NT2/D1 (cell line): ENCODE measurements around the gene TBC1D10A.

Experiments used
- DNase-seq: peaks from one replicate; pipeline ENCODE4 v3.0.0-alpha.2; 2011; ENCODE audit warnings: low read depth, low spot score
- H3K27me3 ChIP-seq: 2 replicates; pipeline ENCODE4 v1.6.0; 2011; ENCODE audit warnings: mild to moderate bottlenecking; ENCODE audit not compliant: insufficient read length, insufficient read depth
- H3K36me3 ChIP-seq: 2 replicates; pipeline ENCODE4 v1.6.1; 2011; ENCODE audit warnings: mild to moderate bottlenecking, low read length, mixed read lengths; ENCODE audit not compliant: insufficient read depth, insufficient read length
- H3K4me1 ChIP-seq: 2 replicates; pipeline ENCODE4 v1.5.1; 2011; ENCODE audit not compliant: insufficient read depth, insufficient read length
- H3K4me3 ChIP-seq: 2 replicates; pipeline ENCODE4 v1.5.1; 2011; ENCODE audit warnings: low read depth; ENCODE audit not compliant: insufficient read length
- H3K9ac ChIP-seq: 2 replicates; pipeline ENCODE4 v1.6.0; 2011; ENCODE audit warnings: low read depth; ENCODE audit not compliant: insufficient read length
- H3K9me3 ChIP-seq: 2 replicates; pipeline ENCODE4 v1.5.1; 2011; ENCODE audit warnings: mild to moderate bottlenecking, low read length; ENCODE audit not compliant: insufficient read depth
- SUZ12 ChIP-seq: IDR thresholded peaks from 2 replicates; pipeline ENCODE4 v1.6.1; 2011; ENCODE audit not compliant: insufficient read length, insufficient read depth; ENCODE audit errors: extremely low read depth
- YY1 ChIP-seq: IDR thresholded peaks from 2 replicates; pipeline ENCODE4 v1.6.1; 2011; ENCODE audit not compliant: insufficient read length, insufficient read depth
- ZNF274 ChIP-seq: IDR thresholded peaks from 2 replicates; pipeline ENCODE4 v1.6.1; 2011; ENCODE audit warnings: mild to moderate bottlenecking, low read depth, low read length

Gene TBC1D10A

DNA sequence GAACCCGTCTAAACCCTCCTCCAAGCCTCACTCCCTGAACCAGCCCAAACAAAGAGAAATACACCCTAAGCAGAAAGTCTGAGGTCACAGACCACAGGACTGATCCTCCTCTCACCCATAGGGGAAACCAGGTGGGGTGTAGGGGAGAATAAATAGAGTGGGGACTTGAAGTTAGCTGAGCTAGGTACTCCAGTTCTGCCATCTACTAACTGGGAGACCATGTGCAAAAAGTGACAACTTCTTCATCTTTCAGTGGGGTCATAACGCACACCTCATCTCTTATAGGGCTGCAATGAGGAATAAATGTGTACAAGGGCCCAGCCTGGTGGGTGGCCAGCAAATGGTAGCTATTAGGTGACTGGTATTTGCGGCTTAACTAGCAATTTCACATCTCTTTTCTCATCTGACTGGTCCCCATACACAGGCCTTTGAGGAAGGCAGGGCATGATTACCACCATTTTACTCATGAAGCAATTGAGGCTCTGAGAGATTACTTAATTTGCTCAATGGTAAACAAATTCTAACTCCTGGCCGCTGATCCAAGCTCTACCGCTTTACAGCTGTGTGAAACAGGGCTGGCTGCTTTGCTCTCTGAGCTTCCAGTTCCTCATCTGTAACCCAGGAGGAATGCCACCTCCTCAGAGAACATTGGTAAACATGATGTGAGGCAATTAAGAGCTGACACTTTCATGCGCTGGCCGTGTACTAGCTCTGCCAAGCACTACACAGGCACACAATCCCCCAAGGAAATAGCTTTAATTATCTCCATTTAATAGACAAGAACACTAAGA, 16.6 kb downstream of the TBC1D10A start:
- H3K4me1 ChIP-seq: peaks cover 14% of the 10 kb centered on the region
- H3K4me3 ChIP-seq: no peak overlapping the region
- H3K9me3 ChIP-seq: no peaks in the 10 kb centered on the region
- no peak for TF ChIP-seq SUZ12
- no peak for TF ChIP-seq ZNF274
- no peak for TF ChIP-seq YY1
- no peaks in the 10 kb centered on the region for H3K36me3 ChIP-seq
- no peaks in the 10 kb centered on the region for H3K27me3 ChIP-seq
- H3K9ac ChIP-seq: no peak overlapping the region
- no peak for DNase-seq

DNA sequence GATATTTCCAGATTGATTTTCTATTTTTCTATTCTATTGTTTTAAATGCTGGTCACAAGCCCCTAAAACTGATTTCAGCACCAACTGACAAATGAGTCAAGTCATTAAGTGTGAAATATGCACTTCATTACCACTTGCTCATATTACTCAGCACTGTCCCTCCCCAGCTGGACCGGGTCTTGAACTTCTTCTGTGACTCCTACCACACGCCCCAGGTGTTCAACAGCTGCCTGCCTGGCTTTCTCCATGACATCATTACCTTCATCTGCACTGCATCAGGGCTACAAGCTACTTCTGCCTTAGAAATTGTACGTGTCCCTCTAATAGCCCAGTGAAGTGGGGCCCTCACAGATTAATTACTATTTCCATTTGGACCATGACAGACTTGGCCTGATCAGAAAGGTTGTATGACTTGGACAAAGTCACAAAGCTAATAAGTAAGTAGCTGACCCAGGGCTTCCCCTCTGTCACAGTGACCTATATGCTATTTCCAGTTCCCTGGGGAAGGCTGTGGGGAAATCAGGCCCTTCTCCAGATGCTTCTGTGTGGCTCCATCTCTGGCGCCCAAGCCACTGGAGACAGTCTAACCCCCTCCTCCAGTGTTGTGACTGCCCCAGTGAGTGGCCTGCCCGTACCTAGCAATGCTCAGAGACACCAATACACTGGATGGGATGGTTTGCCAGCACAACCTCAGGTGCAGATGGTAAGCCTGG, 18.1 kb downstream of the TBC1D10A start:
- TF ChIP-seq ZNF274: no peak
- TF ChIP-seq SUZ12: no peak
- no peak for TF ChIP-seq YY1
- Histone ChIP-seq H3K4me3 (no peak overlapping the region), H3K4me1 (peaks cover 12% of the 10 kb centered on the region), H3K27me3 (no peaks in the 10 kb centered on the region), H3K9me3 (no peaks in the 10 kb centered on the region), H3K9ac (no peak overlapping the region), H3K36me3 (peaks cover 4% of the 10 kb centered on the region)
- DNase-seq: no peak

DNA sequence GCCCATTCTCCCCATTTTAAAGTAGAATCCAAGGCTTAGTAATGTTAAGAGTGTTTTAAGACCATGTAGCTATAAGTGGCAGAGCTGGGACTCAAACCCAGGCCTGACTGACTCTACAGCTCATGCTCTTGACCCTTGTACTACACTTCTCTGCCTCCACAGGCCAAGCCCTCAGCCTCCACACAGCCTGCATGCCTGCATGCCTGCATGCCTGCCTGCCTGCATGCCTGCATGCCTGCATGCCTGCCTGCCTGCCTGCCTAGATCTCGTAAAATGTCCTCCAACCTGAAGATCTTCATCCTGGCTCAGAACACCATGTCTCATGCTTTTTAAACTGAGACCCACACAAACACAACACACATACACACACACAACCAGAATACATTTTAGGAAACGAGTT, 18.6 kb downstream of the TBC1D10A start:
- no peaks in the 10 kb centered on the region for H3K27me3 ChIP-seq
- H3K9ac ChIP-seq: no peak overlapping the region
- peaks cover 10% of the 10 kb centered on the region for H3K36me3 ChIP-seq
- DNase-seq: no peak
- H3K4me1 ChIP-seq: peaks cover 12% of the 10 kb centered on the region
- no peak overlapping the region for H3K4me3 ChIP-seq
- TF ChIP-seq ZNF274: no peak
- TF ChIP-seq SUZ12: no peak
- no peak for TF ChIP-seq YY1
- H3K9me3 ChIP-seq: no peaks in the 10 kb centered on the region

DNA sequence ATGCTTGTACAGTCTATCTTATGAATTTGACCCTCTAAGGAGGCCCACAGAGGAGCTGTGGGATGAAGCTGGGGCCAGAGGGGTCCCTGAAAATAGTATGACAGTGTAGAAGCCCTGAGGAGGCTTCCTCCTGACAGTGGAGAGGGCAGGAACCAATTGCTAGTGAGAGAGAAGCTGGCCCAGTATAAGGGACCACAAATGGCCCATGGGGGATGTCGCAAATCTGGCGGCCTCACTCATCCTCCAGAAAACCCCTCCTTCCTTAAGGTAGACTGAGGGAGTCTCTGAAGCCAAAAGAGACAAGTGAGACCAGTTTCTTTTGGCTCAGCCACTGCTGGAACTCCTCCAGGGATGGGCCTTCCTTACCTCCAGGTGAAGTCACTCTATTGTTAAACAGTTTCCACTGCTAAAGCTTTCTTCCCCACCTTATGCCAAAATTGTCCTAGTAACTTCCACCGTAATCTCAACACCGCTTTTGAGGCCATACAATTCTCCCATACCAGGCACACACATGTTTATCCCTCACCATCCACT, 19.6 kb downstream of the TBC1D10A start:
- DNase-seq: no peak
- Histone ChIP-seq H3K36me3 (peaks cover 10% of the 10 kb centered on the region), H3K9me3 (no peaks in the 10 kb centered on the region), H3K4me3 (no peak overlapping the region), H3K27me3 (no peaks in the 10 kb centered on the region), H3K4me1 (peaks cover 17% of the 10 kb centered on the region), H3K9ac (no peak overlapping the region)
- TF ChIP-seq YY1: no peak
- no peak for TF ChIP-seq ZNF274
- no peak for TF ChIP-seq SUZ12

DNA sequence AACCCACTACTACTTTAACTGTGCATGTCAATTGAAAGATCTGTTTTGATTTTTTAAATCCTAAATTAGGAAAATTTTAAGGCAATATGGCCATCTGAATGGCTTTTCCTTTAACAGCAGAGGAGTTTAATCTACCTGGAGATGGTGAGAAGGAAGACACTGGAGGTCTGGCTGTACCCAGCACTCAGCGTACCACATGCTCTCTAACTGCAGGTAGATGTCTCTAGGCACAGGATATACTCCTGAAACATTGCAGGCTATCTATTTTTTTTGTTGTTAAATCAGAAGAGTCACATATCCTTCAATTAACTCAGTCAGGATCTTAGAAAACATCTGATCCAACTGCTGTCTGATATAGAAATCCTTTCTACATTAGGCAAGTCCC, 20.1 kb downstream of the TBC1D10A start:
- H3K4me3 ChIP-seq: no peak overlapping the region

DNA sequence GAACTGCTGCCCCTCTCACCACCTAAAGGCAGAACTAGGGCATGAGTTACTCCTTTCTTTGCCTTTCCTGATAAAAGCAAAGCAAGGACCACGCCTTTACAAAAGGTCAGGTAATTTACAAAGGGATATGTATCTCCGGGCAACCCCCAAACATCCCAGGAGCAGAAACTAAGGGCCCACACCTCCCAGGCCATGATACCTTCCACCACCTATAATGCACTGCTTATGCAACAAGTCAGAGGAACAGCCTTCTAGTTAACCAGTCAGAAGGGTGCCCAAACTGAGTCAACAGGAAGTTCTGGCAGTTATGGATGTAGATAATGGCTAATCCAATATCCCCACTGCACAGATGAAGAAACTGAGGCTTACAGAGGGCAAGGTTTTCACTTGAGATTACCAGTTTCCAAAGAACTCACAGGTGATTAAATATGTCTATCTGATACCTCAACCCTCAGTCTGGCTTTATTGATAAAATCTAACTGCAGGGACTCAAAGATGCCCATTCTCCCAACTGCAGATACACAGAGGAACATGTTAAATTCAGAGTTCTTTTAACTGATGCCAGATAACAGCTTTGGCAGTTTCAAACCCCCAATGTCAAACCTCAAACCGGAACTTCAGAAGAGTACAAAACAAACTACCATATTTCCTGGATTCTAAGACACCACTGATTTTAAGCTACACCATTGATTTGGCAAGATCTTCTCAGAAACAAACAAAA, 20.7 kb downstream of the TBC1D10A start:
- TF ChIP-seq YY1 (no peak), SUZ12 (no peak), ZNF274 (no peak)
- peaks cover 12% of the 10 kb centered on the region for H3K36me3 ChIP-seq
- no peak overlapping the region for H3K9ac ChIP-seq
- no peak for DNase-seq
- H3K4me1 ChIP-seq: peaks cover 17% of the 10 kb centered on the region
- H3K9me3 ChIP-seq: no peaks in the 10 kb centered on the region
- H3K27me3 ChIP-seq: no peaks in the 10 kb centered on the region
- no peak overlapping the region for H3K4me3 ChIP-seq

More for the DNA sequence above, 20.1 kb downstream of the TBC1D10A start:
- TF ChIP-seq ZNF274 (no peak), YY1 (no peak), SUZ12 (no peak)
- DNase-seq: no peak
- Histone ChIP-seq H3K27me3 (no peaks in the 10 kb centered on the region), H3K9ac (no peak overlapping the region), H3K36me3 (peaks cover 10% of the 10 kb centered on the region), H3K4me1 (peaks cover 17% of the 10 kb centered on the region), H3K9me3 (no peaks in the 10 kb centered on the region)

DNA sequence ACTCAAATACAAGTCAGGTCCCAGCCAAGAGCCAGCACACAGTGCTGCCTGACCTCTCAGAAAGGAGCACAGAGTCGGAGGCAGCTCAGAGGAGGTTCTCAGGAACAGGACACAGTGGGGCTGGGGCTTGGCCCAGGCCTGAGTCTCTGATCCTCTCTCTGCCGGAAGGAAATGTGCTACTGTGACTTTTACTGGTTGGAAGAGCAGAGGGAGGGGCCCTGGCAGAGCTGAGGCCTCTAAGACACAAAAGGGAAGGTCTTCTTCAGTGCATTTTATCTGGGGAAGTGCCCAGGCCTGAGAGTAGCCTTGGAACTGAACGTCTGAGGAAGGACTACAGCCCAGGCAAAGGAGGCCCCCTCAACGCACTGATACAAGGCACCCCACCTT, 21.2 kb downstream of the TBC1D10A start:
- no peak for DNase-seq
- Histone ChIP-seq H3K36me3 (peaks cover 17% of the 10 kb centered on the region), H3K9ac (no peak overlapping the region), H3K4me3 (no peak overlapping the region), H3K27me3 (no peaks in the 10 kb centered on the region), H3K4me1 (peaks cover 16% of the 10 kb centered on the region), H3K9me3 (no peaks in the 10 kb centered on the region)
- TF ChIP-seq ZNF274 (no peak), SUZ12 (no peak), YY1 (no peak)
